GM21423 (cell line): ENCODE measurements around the gene TSEN34.
"Not testable (repeated sequence)": the region's sequence is repeated elsewhere in the genome, so short reads cannot be mapped to it uniquely, and the experiment has no call there.

ENCODE experiments used
- ATAC-seq: cut with Tn5 transposase; IDR thresholded peaks from one replicate; pipeline ENCODE4 v1.9.1; 2021; ENCODE audit warnings: mild to moderate bottlenecking, moderate library complexity; ENCODE audit not compliant: unreplicated experiment

Gene TSEN34

GRCh38 chr19:54229146-54229545 is 38.0 kb downstream of the TSEN34 start:
- ATAC-seq = no peak

GRCh38 chr19:54230031-54230430 is 38.9 kb downstream of the TSEN34 start:
- ATAC-seq = no peak

- ATAC-seq = peak; percentile 78
Measured at GRCh38 chr19:54231077-54231931, 40.2 kb downstream of the TSEN34 start.

- no peak for ATAC-seq
Measured at GRCh38 chr19:54233941-54234340, 42.8 kb downstream of the TSEN34 start.

GRCh38 chr19:54239491-54240371 is 48.6 kb downstream of the TSEN34 start:
- not testable (repeated sequence) for ATAC-seq

- not testable (repeated sequence) for ATAC-seq
Measured at GRCh38 chr19:54240372-54241336, 49.5 kb downstream of the TSEN34 start.

- ATAC-seq = not testable (repeated sequence)
Measured at GRCh38 chr19:54242234-54242633, 51.1 kb downstream of the TSEN34 start.

- not testable (repeated sequence) for ATAC-seq
Measured at GRCh38 chr19:54242646-54243045, 51.5 kb downstream of the TSEN34 start, which contains the start of gene LILRA6. Gene LILRA6 (minus strand): TSS chr19:54242790.

GRCh38 chr19:54243809-54244208 is 52.7 kb downstream of the TSEN34 start:
- ATAC-seq = not testable (repeated sequence)
